ENCODE data around the gene COL25A1. TPM values are rescaled to one million over a fixed set of nuclear protein-coding genes. Genes with fewer than 3 reads are reported as not detected.

The COL25A1 gene
- total RNA-seq, 2 donors from 2014 or later: 0.26 to 0.99 TPM

DNA sequence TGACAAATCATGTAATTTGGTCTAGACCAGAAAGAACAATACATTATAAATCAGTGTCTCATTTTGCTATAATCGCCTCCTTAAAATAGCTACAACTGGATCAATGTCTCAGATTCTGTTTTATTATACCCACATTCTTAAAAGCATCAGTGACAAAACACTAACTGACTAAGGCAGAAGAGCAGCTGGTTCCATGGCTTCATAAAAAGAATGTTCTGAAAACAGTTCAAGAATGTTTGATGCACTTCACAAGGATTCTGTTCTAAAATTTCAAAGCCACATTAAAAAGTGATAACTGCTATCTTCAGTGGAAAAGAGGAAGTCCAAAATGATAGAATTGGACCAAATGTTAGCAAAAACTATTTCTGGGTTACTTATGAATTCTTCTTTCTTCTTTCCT, 69.8 kb downstream of the COL25A1 start:
- intact Hi-C loops (cut with DNase I): no loop called here
- H3K36me3 ChIP-seq (replicated peaks in 1 of 2; ENCODE audit: insufficient read depth in 1 of 2, low read depth in 2 of 2): no peaks in the 10 kb centered on the region

DNA sequence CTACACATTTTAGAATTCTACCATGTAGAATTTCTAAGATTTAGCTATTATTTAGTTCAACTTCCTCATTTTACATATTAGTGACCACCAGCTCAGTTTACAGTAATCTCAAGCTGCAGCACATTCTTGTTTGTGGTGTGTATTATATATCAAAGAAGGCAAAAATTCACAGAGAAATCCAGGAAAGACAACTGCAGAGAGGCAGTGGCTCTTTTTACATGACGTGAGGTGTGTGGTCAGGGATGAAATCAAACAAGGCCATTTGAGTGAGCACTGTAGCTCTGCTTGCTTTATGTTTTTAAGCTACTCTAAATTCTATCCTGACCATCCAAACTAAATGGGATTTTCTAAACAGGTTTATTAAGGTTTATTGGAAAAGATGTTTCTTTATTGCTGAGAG, 71.1 kb downstream of the COL25A1 start:
- Histone ChIP-seq H3K27ac (no peak overlapping the region), H3K9me3 (no peaks in the 10 kb centered on the region)
- no peak for ATAC-seq

More for the DNA sequence above, 69.8 kb downstream of the COL25A1 start:
- Histone ChIP-seq H3K9me3 (no peaks in the 10 kb centered on the region), H3K27me3 (no peaks in the 10 kb centered on the region), H3K4me3 (no peak overlapping the region), H3K4me1 (no peaks in the 10 kb centered on the region), H3K27ac (no peak overlapping the region)
- WGBS, 2 donors: 75 to 91% methylated on average over 1 of the region's 1 CpG
- DNase-seq: no peak
- no peak for ATAC-seq
- TF ChIP-seq, protein P1, sequence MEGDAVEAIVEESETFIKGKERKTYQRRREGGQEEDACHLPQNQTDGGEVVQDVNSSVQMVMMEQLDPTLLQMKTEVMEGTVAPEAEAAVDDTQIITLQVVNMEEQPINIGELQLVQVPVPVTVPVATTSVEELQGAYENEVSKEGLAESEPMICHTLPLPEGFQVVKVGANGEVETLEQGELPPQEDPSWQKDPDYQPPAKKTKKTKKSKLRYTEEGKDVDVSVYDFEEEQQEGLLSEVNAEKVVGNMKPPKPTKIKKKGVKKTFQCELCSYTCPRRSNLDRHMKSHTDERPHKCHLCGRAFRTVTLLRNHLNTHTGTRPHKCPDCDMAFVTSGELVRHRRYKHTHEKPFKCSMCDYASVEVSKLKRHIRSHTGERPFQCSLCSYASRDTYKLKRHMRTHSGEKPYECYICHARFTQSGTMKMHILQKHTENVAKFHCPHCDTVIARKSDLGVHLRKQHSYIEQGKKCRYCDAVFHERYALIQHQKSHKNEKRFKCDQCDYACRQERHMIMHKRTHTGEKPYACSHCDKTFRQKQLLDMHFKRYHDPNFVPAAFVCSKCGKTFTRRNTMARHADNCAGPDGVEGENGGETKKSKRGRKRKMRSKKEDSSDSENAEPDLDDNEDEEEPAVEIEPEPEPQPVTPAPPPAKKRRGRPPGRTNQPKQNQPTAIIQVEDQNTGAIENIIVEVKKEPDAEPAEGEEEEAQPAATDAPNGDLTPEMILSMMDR (IDR thresholded peaks at IDR 0.05): no peak
- TF ChIP-seq POLR2A (IDR thresholded peaks at IDR 0.05): no peak

DNA sequence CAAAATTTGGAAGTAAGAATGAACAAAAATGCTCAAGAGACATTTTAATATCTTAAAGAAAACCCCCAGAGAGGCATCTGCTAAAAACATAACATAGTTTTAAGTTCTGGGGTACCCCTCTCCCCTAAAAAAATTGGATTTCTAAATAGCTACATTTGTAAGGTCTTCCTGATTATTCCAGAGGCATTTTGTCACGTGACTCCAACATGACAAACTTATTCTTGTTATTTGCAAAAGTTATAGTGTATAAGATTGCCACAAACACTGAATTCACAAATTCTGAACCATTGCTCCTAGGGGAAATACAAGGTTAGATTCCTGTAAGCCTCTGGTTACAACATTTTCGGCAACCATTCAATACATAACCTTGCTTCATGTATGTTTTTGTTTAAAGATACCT, 73.4 kb downstream of the COL25A1 start:
- no peaks in the 10 kb centered on the region for H3K27me3 ChIP-seq
- no peaks in the 10 kb centered on the region for H3K36me3 ChIP-seq (replicated peaks in 1 of 2; ENCODE audit: insufficient read depth in 1 of 2, low read depth in 2 of 2)
- H3K4me1 ChIP-seq: no peaks in the 10 kb centered on the region
- no peak overlapping the region for H3K27ac ChIP-seq
- ATAC-seq (no peak), DNase-seq (no peak)
- intact Hi-C loops (cut with DNase I): no loop called here
- TF ChIP-seq POLR2A (IDR thresholded peaks at IDR 0.05): no peak
- TF ChIP-seq, protein P1 (IDR thresholded peaks at IDR 0.05): no peak
- 61 to 71% methylated on average over 2 of the region's 2 CpGs for WGBS, 2 donors
- H3K4me3 ChIP-seq: no peak overlapping the region
- H3K9me3 ChIP-seq: no peaks in the 10 kb centered on the region

More for the DNA sequence above, 71.1 kb downstream of the COL25A1 start:
- Histone ChIP-seq H3K36me3 (replicated peaks in 1 of 2; ENCODE audit: insufficient read depth in 1 of 2, low read depth in 2 of 2) (no peaks in the 10 kb centered on the region), H3K27me3 (no peaks in the 10 kb centered on the region), H3K4me3 (no peak overlapping the region), H3K4me1 (no peaks in the 10 kb centered on the region)
- no peak for DNase-seq
- 74 to 87% methylated on average over 1 of the region's 1 CpG for WGBS, 2 donors
- no peak for TF ChIP-seq POLR2A (IDR thresholded peaks at IDR 0.05)
- TF ChIP-seq, protein P1 (IDR thresholded peaks at IDR 0.05): no peak
- intact Hi-C loops (cut with DNase I): no loop called here

DNA sequence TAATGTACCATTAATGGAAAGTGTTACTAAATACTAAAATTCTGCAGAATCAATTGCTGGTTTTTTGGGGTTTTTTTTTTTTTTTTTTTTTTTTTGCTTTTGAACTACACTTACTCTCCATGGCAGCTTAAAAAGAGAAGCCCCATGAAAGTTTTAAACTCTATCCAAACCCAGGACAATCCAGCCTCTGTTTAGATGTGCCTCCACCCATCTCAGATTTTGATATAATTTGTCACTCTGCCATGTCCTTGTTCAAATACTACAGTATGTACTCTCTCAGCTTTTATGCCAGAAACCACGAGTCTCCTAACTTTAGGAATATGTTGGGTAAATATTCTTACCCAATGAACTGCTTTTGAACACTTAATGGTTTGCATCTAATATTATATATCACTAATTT, 84.2 kb downstream of the COL25A1 start:
- H3K9me3 ChIP-seq: no peaks in the 10 kb centered on the region
- ATAC-seq (no peak), DNase-seq (no peak)
- no peak overlapping the region for H3K4me3 ChIP-seq
- intact Hi-C loops (cut with DNase I): no loop called here
- no peaks in the 10 kb centered on the region for H3K27me3 ChIP-seq
- no peaks in the 10 kb centered on the region for H3K36me3 ChIP-seq (replicated peaks in 1 of 2; ENCODE audit: insufficient read depth in 1 of 2, low read depth in 2 of 2)
- TF ChIP-seq, protein P1 (IDR thresholded peaks at IDR 0.05): no peak
- no peak for TF ChIP-seq POLR2A (IDR thresholded peaks at IDR 0.05)
- H3K4me1 ChIP-seq: no peaks in the 10 kb centered on the region
- 7 to 12% methylated on average over 1 of the region's 1 CpG for WGBS, 2 donors
- no peak overlapping the region for H3K27ac ChIP-seq

DNA sequence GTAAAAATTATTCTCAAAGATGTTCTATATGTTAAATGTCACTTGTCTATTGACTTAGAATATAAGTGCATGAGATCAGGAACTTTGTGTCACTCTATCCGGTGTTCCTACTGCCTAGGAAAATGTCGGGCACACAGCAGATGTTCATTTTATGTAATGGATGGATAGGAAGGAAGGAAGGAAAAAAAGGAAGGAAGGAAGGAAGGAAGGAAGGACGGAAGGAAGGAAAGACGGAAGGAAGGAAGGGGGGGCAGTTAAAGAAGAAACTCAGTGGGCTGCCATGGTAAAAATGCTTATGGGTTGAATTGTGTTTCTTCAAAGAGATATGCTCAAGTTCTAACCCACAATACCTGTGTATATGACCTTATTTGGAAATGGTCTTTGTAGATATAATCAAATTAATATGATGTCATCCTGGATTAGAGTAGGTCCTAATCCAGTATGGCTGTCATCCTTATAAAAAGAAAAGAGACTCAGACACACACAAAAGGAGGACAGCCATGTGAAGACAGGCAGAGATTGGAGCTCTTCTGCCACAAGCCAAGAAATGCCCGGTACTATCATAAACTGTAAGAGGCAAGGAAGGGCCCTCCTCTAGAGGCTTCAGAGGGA, 86.3 kb downstream of the COL25A1 start:
- ATAC-seq: no peak
- TF ChIP-seq, protein P1 (IDR thresholded peaks at IDR 0.05): no peak
- no peak for TF ChIP-seq POLR2A (IDR thresholded peaks at IDR 0.05)
- WGBS, 2 donors: 72 to 81% methylated on average over 5 of the region's 5 CpGs
- Histone ChIP-seq H3K9me3 (no peaks in the 10 kb centered on the region), H3K27ac (no peak overlapping the region), H3K4me1 (no peaks in the 10 kb centered on the region), H3K4me3 (no peak overlapping the region), H3K36me3 (replicated peaks in 1 of 2; ENCODE audit: insufficient read depth in 1 of 2, low read depth in 2 of 2) (no peaks in the 10 kb centered on the region), H3K27me3 (no peaks in the 10 kb centered on the region)
- intact Hi-C loops (cut with DNase I): no loop called here
- no peak for DNase-seq
